Calu3 (cell line): ENCODE data around the gene PUS3. TPM values are rescaled to one million over a fixed set of nuclear protein-coding genes. Genes with fewer than 3 reads are reported as not detected.
A peak's percentile ranks its signal among the peaks of the same experiment; 100 is the strongest.
"Not testable (repeated sequence)": the region's sequence is repeated elsewhere in the genome, so short reads cannot be mapped to it uniquely, and the experiment has no call there.

Experiments used
- BruUV-seq: library from RNA; stranded (reverse); fragments of 400-500 nt; replicated peaks from 2 replicates; lab custom pipeline; 2021; lab: Mats Ljungman, UMichigan
- CTCF ChIA-PET: fragments of 300-600 bp; sonication (Branson Sonifier 250); formaldehyde crosslinking; loops from one replicate; lab custom pipeline; 2022; ENCODE audit warnings: antibody characterized with exemption; lab: Charles Lee
- DNase-seq: peaks from one replicate; pipeline ENCODE4 v3.0.0; 2022
- H3K27ac Mint-ChIP-seq: one replicate; pipeline ENCODE4 v1.8.0; 2022; ENCODE audit warnings: mixed read lengths; ENCODE audit not compliant: unreplicated experiment
- H3K27me3 Mint-ChIP-seq: one replicate; pipeline ENCODE4 v1.8.0; 2022; ENCODE audit warnings: mixed read lengths; ENCODE audit not compliant: unreplicated experiment
- H3K36me3 Mint-ChIP-seq: one replicate; pipeline ENCODE4 v1.8.0; 2022; ENCODE audit warnings: mild to moderate bottlenecking, moderate library complexity, mixed read lengths; ENCODE audit not compliant: insufficient read depth, unreplicated experiment
- H3K4me1 Mint-ChIP-seq: one replicate; pipeline ENCODE4 v1.8.0; 2022; ENCODE audit warnings: mild to moderate bottlenecking, low read depth, mixed read lengths; ENCODE audit not compliant: unreplicated experiment
- H3K4me3 Mint-ChIP-seq: one replicate; pipeline ENCODE4 v1.8.0; 2022; ENCODE audit warnings: mild to moderate bottlenecking, low read depth, moderate library complexity, mixed read lengths; ENCODE audit not compliant: unreplicated experiment
- H3K9me3 Mint-ChIP-seq: one replicate; pipeline ENCODE4 v1.8.0; 2022; ENCODE audit warnings: low read depth, mixed read lengths; ENCODE audit not compliant: unreplicated experiment
- CTCF ChIP-seq: fragments of 200-600 bp; IDR thresholded peaks from one replicate; pipeline ENCODE4 v1.8.0; 2022; ENCODE audit warnings: antibody characterized with exemption; ENCODE audit not compliant: unreplicated experiment
- intact Hi-C: fragments of 100-400 bp; cut with micrococcal nuclease; formaldehyde crosslinking; loops from one replicate; pipeline ENCODE4 v1.10.0; 2022; ENCODE audit not compliant: unreplicated experiment
- total RNA-seq: library from RNA; stranded (reverse); gene quantifications from 2 replicates; pipeline ENCODE4 v1.2.3, GENCODE V29; 2022

PUS3 gene
- total RNA-seq, 1 experiment from 2014 or later: 10.4 TPM

GRCh38 chr11:125869521-125869920 lies 33.5 kb downstream of the PUS3 start:
- no peak for TF ChIP-seq CTCF
- H3K9me3 Mint-ChIP-seq: peaks cover 5% of the 10 kb centered on the region
- no peaks in the 10 kb centered on the region for H3K4me1 Mint-ChIP-seq
- peaks cover 27% of the 10 kb centered on the region for H3K27me3 Mint-ChIP-seq
- CTCF ChIA-PET: no interaction called here
- H3K27ac Mint-ChIP-seq: no peak overlapping the region
- no peaks in the 10 kb centered on the region for H3K36me3 Mint-ChIP-seq
- intact Hi-C loops: no loop called here
- H3K4me3 Mint-ChIP-seq: no peak overlapping the region
- DNase-seq: no peak
- no TSS peak for BruUV-seq

GRCh38 chr11:125865354-125865753 lies 37.7 kb downstream of the PUS3 start:
- not testable (repeated sequence) for BruUV-seq

GRCh38 chr11:125862786-125863185 lies 40.2 kb downstream of the PUS3 start:
- BruUV-seq, CTCF ChIA-PET, DNase-seq, H3K9me3 Mint-ChIP-seq, H3K27ac Mint-ChIP-seq, H3K4me3 Mint-ChIP-seq, intact Hi-C loops, H3K36me3 Mint-ChIP-seq, H3K4me1 Mint-ChIP-seq: not testable (repeated sequence)
- peaks cover 30% of the 10 kb centered on the region for H3K27me3 Mint-ChIP-seq

More at GRCh38 chr11:125865354-125865753, 37.7 kb downstream of the PUS3 start:
- H3K4me3 Mint-ChIP-seq, H3K36me3 Mint-ChIP-seq, H3K4me1 Mint-ChIP-seq, DNase-seq, intact Hi-C loops, CTCF ChIA-PET, H3K9me3 Mint-ChIP-seq, H3K27ac Mint-ChIP-seq: not testable (repeated sequence)
- peaks cover 25% of the 10 kb centered on the region for H3K27me3 Mint-ChIP-seq

- BruUV-seq, H3K9me3 Mint-ChIP-seq, H3K27ac Mint-ChIP-seq, intact Hi-C loops, CTCF ChIA-PET, H3K4me1 Mint-ChIP-seq, H3K36me3 Mint-ChIP-seq: not testable (repeated sequence)
- peaks cover 39% of the 10 kb centered on the region for H3K27me3 Mint-ChIP-seq
- H3K4me3 Mint-ChIP-seq: peak overlapping the region; percentile 56
- DNase-seq: peak; percentile 35
Measured at GRCh38 chr11:125857670-125858069, 45.3 kb downstream of the PUS3 start.

- Mint-ChIP-seq H3K27me3 (no peaks in the 10 kb centered on the region), H3K4me3 (no peak overlapping the region), H3K4me1 (no peaks in the 10 kb centered on the region), H3K9me3 (peaks cover 5% of the 10 kb centered on the region), H3K36me3 (no peaks in the 10 kb centered on the region), H3K27ac (no peak overlapping the region)
- intact Hi-C loops: no loop called here
- CTCF ChIA-PET: no interaction called here
- DNase-seq: no peak
- no peak for TF ChIP-seq CTCF
- BruUV-seq: no TSS peak
Measured at GRCh38 chr11:125846188-125846587, 56.8 kb downstream of the PUS3 start.

Other genes with a start within 250 kb of the PUS3 start
- gene ACRV1, start 222.4 kb downstream of the PUS3 start, total RNA-seq: not detected in 2 replicates
- gene PATE1, start 156.9 kb downstream of the PUS3 start, total RNA-seq: not detected in 2 replicates
- gene PATE2, start 124.4 kb downstream of the PUS3 start, total RNA-seq: not detected in 2 replicates
- not detected in 2 replicates for gene PATE3, start 115.1 kb downstream of the PUS3 start, total RNA-seq
- gene PATE4, start 69.9 kb downstream of the PUS3 start, total RNA-seq: not detected in 2 replicates
- gene HYLS1, start 15.5 kb downstream of the PUS3 start, total RNA-seq: 2.0 and 2.1 TPM in 2 replicates
- not detected in 2 replicates for gene DDX25, start 1.3 kb upstream of the PUS3 start, total RNA-seq
- not detected in 2 replicates for gene VSIG10L2, start 42.8 kb upstream of the PUS3 start, total RNA-seq
- 10.6 and 14.8 TPM in 2 replicates for gene CDON, start 159.7 kb upstream of the PUS3 start, total RNA-seq